ENCODE results near the gene E2F6.

E2F6 gene

DNA sequence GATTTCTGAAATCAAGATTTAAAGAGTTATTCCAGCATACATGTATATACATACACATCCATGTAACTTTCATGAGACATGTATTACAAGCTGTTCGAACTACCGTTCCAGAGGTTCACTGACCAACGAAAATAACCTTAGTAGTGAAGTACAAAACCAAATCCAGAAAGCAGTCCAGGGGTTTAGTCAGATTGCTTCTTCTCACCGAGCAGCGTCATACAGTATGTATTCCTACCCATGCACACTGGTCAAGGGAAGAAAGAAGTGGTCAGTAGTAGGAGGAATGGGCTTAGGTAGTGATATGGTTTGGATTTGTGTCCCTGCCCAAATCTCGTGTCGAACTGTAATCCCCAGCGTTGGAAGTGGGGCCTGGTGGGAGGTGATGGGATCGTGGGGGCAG, 45.3 kb downstream of the E2F6 start:
- no peaks in the 10 kb centered on the region for H3K4me1 Mint-ChIP-seq (ENCODE audit: low read depth)
- no peak overlapping the region for H3K4me3 Mint-ChIP-seq
- no peaks in the 10 kb centered on the region for H3K36me3 Mint-ChIP-seq (ENCODE audit: low read depth)
- H3K27ac Mint-ChIP-seq = no peak overlapping the region
- H3K9me3 Mint-ChIP-seq = peaks cover 10% of the 10 kb centered on the region
- peaks cover 8% of the 10 kb centered on the region for H3K27me3 Mint-ChIP-seq (ENCODE audit: low read depth)

DNA sequence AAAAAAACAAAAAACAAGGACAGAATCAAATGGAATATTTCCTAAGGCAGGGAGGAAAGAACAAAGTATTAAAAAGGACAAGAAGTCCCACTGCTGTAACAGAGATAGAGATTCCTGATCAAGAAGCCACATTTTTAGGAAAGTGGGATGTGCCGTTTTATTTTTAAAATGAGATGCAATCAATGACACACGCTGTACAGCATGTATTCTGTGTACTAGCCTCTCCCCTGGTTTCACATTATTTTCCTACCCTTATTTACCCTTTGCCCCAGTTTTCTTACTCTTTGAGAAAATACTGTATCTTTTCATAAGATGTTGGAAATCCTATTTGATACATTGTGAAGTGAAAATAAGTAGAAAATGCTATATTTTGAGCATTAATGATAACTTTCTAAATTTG, 45.8 kb downstream of the E2F6 start:
- no peak overlapping the region for H3K4me3 Mint-ChIP-seq
- peaks cover 8% of the 10 kb centered on the region for H3K27me3 Mint-ChIP-seq (ENCODE audit: low read depth)
- H3K27ac Mint-ChIP-seq = no peak overlapping the region
- H3K9me3 Mint-ChIP-seq = peaks cover 10% of the 10 kb centered on the region
- no peaks in the 10 kb centered on the region for H3K36me3 Mint-ChIP-seq (ENCODE audit: low read depth)
- H3K4me1 Mint-ChIP-seq (ENCODE audit: low read depth) = no peaks in the 10 kb centered on the region

DNA sequence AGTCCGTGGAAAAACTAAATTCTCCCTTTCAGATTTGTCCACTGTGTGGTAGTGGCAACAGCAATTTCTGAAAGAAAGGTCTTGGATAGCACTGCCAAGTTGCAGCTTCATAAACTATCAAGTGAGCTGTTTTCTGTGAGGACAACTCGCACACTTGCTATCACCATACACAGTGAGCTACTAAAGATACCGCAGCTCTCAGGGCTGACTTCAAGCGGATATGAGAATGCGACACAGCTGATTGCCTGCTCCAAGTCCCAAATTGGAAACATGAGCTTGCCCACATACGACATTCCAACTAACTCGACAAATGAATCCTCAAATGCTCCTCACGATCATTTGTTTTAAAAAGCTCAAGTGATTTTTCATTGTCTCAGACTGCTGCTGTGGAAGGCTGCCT, 46.2 kb downstream of the E2F6 start:
- Mint-ChIP-seq H3K36me3 (ENCODE audit: low read depth) (no peaks in the 10 kb centered on the region), H3K27ac (no peak overlapping the region)

DNA sequence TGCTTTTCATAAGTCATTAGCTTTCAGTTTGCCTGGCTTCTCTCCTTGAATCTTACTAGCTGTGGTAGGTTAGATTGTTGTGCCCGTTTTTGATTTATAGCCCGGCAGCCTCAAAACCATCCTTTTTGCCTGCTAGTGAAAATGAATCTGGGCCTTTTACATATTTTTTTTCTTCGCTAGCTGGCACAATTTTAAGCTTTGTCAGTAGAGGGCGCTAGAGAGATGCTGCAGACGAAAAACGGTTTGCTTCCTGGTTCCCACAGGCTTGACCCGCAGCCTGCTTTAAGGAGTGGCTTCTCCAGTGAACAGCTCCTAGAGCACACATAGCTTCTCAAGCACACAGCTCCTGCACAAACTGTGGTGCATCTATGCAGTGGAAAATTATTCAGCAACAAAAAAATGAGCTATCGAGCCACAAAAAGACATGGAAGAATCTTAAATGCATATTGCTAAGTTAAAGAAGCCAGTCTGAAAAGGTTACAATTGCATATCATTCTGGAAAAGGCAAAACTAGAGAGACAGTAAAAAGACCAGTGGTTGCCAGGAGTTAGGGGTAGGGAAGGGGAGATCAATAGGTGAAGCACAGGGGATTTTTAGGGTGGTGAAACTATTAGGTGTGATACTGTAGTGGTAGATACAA, 47.9 kb downstream of the E2F6 start:
- H3K9me3 Mint-ChIP-seq = peaks cover 10% of the 10 kb centered on the region
- no peaks in the 10 kb centered on the region for H3K36me3 Mint-ChIP-seq (ENCODE audit: low read depth)
- no peak overlapping the region for H3K4me3 Mint-ChIP-seq
- no peaks in the 10 kb centered on the region for H3K4me1 Mint-ChIP-seq (ENCODE audit: low read depth)
- peaks cover 8% of the 10 kb centered on the region for H3K27me3 Mint-ChIP-seq (ENCODE audit: low read depth)
- no peak overlapping the region for H3K27ac Mint-ChIP-seq

More for the DNA sequence above, 46.2 kb downstream of the E2F6 start:
- Mint-ChIP-seq H3K4me3 (no peak overlapping the region), H3K9me3 (peaks cover 10% of the 10 kb centered on the region), H3K4me1 (ENCODE audit: low read depth) (no peaks in the 10 kb centered on the region), H3K27me3 (ENCODE audit: low read depth) (peaks cover 8% of the 10 kb centered on the region)

- Mint-ChIP-seq H3K27ac (no peak overlapping the region), H3K4me1 (ENCODE audit: low read depth) (no peaks in the 10 kb centered on the region), H3K4me3 (no peak overlapping the region), H3K27me3 (ENCODE audit: low read depth) (peaks cover 7% of the 10 kb centered on the region), H3K9me3 (peaks cover 10% of the 10 kb centered on the region), H3K36me3 (ENCODE audit: low read depth) (no peaks in the 10 kb centered on the region)
Observed at GRCh38 chr2:11416931-11417330, 49.0 kb downstream of the E2F6 start.

- no peaks in the 10 kb centered on the region for H3K36me3 Mint-ChIP-seq (ENCODE audit: low read depth)
- H3K4me3 Mint-ChIP-seq = no peak overlapping the region
- H3K9me3 Mint-ChIP-seq = peaks cover 10% of the 10 kb centered on the region
- H3K4me1 Mint-ChIP-seq (ENCODE audit: low read depth) = no peaks in the 10 kb centered on the region
- no peak overlapping the region for H3K27ac Mint-ChIP-seq
- peaks cover 7% of the 10 kb centered on the region for H3K27me3 Mint-ChIP-seq (ENCODE audit: low read depth)
Observed at GRCh38 chr2:11416186-11416585, 49.8 kb downstream of the E2F6 start.

DNA sequence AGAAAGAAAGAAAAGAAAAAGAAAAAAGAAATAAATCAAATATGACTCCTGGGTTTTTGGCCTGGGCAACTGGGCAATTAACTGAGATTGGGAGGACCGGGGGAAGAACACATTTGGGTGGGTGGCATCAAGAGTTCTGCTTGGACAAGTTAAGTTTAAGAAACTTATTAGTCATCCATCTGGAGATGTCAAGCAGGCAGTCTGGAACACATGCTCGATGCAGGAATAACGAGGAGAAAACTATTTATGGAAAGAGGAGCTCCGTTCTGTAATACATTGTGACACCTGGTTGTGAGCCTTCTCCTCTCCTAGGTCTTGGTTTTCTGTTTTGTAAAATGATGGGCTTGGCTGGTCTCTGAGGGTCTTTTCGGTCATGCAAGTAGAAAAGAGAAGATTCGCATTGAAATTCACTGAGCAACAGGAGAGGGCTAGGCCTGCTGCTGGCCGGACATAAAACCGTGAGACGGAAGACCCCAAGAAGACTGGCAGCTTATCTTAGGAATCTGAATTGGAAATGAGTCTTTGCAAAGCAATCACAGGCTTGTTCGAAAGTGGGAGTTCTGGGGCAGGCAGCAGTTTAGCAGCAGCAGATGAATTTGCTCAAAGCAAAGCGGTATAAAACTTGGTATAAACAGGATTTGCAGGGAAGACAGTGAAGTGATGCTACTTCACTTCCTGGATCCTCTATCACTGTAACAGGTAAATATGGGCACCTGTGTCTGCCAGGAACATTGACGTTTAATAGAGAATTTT, 51.4 kb downstream of the E2F6 start:
- Mint-ChIP-seq H3K4me3 (no peak overlapping the region), H3K4me1 (ENCODE audit: low read depth) (no peaks in the 10 kb centered on the region), H3K27me3 (ENCODE audit: low read depth) (peaks cover 7% of the 10 kb centered on the region), H3K27ac (no peak overlapping the region), H3K9me3 (peaks cover 10% of the 10 kb centered on the region), H3K36me3 (ENCODE audit: low read depth) (no peaks in the 10 kb centered on the region)

- peaks cover 3% of the 10 kb centered on the region for H3K9me3 Mint-ChIP-seq
- H3K36me3 Mint-ChIP-seq (ENCODE audit: low read depth) = no peaks in the 10 kb centered on the region
- peaks cover 7% of the 10 kb centered on the region for H3K27me3 Mint-ChIP-seq (ENCODE audit: low read depth)
- no peak overlapping the region for H3K4me3 Mint-ChIP-seq
- no peak overlapping the region for H3K27ac Mint-ChIP-seq
- no peaks in the 10 kb centered on the region for H3K4me1 Mint-ChIP-seq (ENCODE audit: low read depth)
Observed at GRCh38 chr2:11412449-11412810, 53.5 kb downstream of the E2F6 start.

- Mint-ChIP-seq H3K4me1 (ENCODE audit: low read depth) (no peaks in the 10 kb centered on the region), H3K27ac (no peak overlapping the region), H3K9me3 (peaks cover 3% of the 10 kb centered on the region), H3K36me3 (ENCODE audit: low read depth) (no peaks in the 10 kb centered on the region), H3K4me3 (no peak overlapping the region), H3K27me3 (ENCODE audit: low read depth) (peaks cover 7% of the 10 kb centered on the region)
Observed at GRCh38 chr2:11411768-11412448, 54.1 kb downstream of the E2F6 start.

- H3K4me3 Mint-ChIP-seq = no peak overlapping the region
- H3K4me1 Mint-ChIP-seq (ENCODE audit: low read depth) = no peaks in the 10 kb centered on the region
- H3K9me3 Mint-ChIP-seq = peaks cover 3% of the 10 kb centered on the region
- H3K36me3 Mint-ChIP-seq (ENCODE audit: low read depth) = no peaks in the 10 kb centered on the region
- H3K27ac Mint-ChIP-seq = no peak overlapping the region
- H3K27me3 Mint-ChIP-seq (ENCODE audit: low read depth) = peaks cover 7% of the 10 kb centered on the region
Observed at GRCh38 chr2:11411244-11411643, 54.7 kb downstream of the E2F6 start.

GRCh38 chr2:11410101-11410500, 55.9 kb downstream of the E2F6 start:
- no peaks in the 10 kb centered on the region for H3K4me1 Mint-ChIP-seq (ENCODE audit: low read depth)
- peaks cover 3% of the 10 kb centered on the region for H3K27me3 Mint-ChIP-seq (ENCODE audit: low read depth)
- H3K9me3 Mint-ChIP-seq = no peaks in the 10 kb centered on the region
- H3K27ac Mint-ChIP-seq = no peak overlapping the region
- no peaks in the 10 kb centered on the region for H3K36me3 Mint-ChIP-seq (ENCODE audit: low read depth)
- no peak overlapping the region for H3K4me3 Mint-ChIP-seq

DNA sequence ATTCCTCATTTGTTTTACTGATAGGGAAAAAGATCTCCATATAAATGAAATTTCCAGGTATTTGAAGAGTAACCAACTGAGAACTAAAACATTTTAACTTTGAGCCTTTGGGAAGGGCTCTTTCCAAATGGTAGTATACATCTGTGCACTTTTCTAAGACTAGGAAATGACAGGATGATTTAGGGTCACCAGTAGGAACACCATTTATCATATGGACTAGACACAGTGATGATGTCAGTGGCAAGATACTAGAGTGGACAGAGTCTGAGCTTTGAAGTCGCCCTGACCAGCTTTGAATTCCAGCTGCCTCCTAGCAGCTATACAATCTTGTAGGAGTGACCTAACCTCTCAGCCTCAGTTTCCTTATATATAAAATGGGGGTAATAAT, 56.4 kb downstream of the E2F6 start:
- Mint-ChIP-seq H3K27me3 (ENCODE audit: low read depth) (peaks cover 3% of the 10 kb centered on the region), H3K4me1 (ENCODE audit: low read depth) (no peaks in the 10 kb centered on the region), H3K27ac (no peak overlapping the region), H3K9me3 (no peaks in the 10 kb centered on the region), H3K4me3 (no peak overlapping the region), H3K36me3 (ENCODE audit: low read depth) (no peaks in the 10 kb centered on the region)

- peaks cover 3% of the 10 kb centered on the region for H3K27me3 Mint-ChIP-seq (ENCODE audit: low read depth)
- no peaks in the 10 kb centered on the region for H3K36me3 Mint-ChIP-seq (ENCODE audit: low read depth)
- no peak overlapping the region for H3K27ac Mint-ChIP-seq
- H3K9me3 Mint-ChIP-seq = no peaks in the 10 kb centered on the region
- no peak overlapping the region for H3K4me3 Mint-ChIP-seq
- no peaks in the 10 kb centered on the region for H3K4me1 Mint-ChIP-seq (ENCODE audit: low read depth)
Observed at GRCh38 chr2:11408959-11409571, 56.9 kb downstream of the E2F6 start.

GRCh38 chr2:11407413-11407812, 58.5 kb downstream of the E2F6 start:
- Mint-ChIP-seq H3K4me1 (ENCODE audit: low read depth) (no peaks in the 10 kb centered on the region), H3K27me3 (ENCODE audit: low read depth) (peaks cover under 1% of the 10 kb centered on the region), H3K9me3 (no peaks in the 10 kb centered on the region), H3K27ac (no peak overlapping the region), H3K4me3 (no peak overlapping the region), H3K36me3 (ENCODE audit: low read depth) (no peaks in the 10 kb centered on the region)

- no peaks in the 10 kb centered on the region for H3K4me1 Mint-ChIP-seq (ENCODE audit: low read depth)
- H3K9me3 Mint-ChIP-seq = no peaks in the 10 kb centered on the region
- no peaks in the 10 kb centered on the region for H3K36me3 Mint-ChIP-seq (ENCODE audit: low read depth)
- no peak overlapping the region for H3K27ac Mint-ChIP-seq
- H3K27me3 Mint-ChIP-seq (ENCODE audit: low read depth) = no peaks in the 10 kb centered on the region
- H3K4me3 Mint-ChIP-seq = no peak overlapping the region
Observed at GRCh38 chr2:11406958-11407381, 59.0 kb downstream of the E2F6 start.
